Right cardiac atrium (tissue), 5 donors: ENCODE data around the gene CCDC175. TPM values are rescaled to one million over a fixed set of nuclear protein-coding genes. Genes with fewer than 3 reads are reported as not detected.

Source experiments
- ATAC-seq, 2 donors: fragments of 200-7000 bp; cut with Tn5 transposase; one replicate each; pipeline versions ENCODE4 v1.8.0 to v1.9.1; 2020; ENCODE audit warnings: moderate library complexity in 2 of 2, mild to moderate bottlenecking in 1 of 2
- DNase-seq, 3 donors: peaks; one replicate each; pipeline ENCODE4 v3.0.0-alpha.2; 2020
- H3K27ac ChIP-seq: one replicate; pipeline ENCODE4 v1.5.1; 2013; ENCODE audit warnings: mild to moderate bottlenecking, low read length, control low read depth, moderate library complexity
- H3K27me3 ChIP-seq: one replicate; pipeline ENCODE4 v1.6.1; 2013; ENCODE audit not compliant: control insufficient read depth, insufficient read depth
- H3K4me1 ChIP-seq: one replicate; pipeline ENCODE4 v1.6.1; 2013; ENCODE audit warnings: low read length; ENCODE audit not compliant: control insufficient read depth, insufficient read depth
- H3K4me3 ChIP-seq: one replicate; pipeline ENCODE4 v1.5.1; 2013; ENCODE audit warnings: low read length, control low read depth
- H3K9me3 ChIP-seq: one replicate; pipeline ENCODE4 v1.6.1; 2013; ENCODE audit warnings: low read length; ENCODE audit not compliant: control insufficient read depth
- WGBS: extraction: QIAGEN DNeasy Blood & Tissue Kit; methylation state at CpG from one replicate; pipeline ENCODE4 v1.1.7; 2013; 5-methylcytosine and 5-hydroxymethylcytosine counted together
- intact Hi-C, 4 donors: fragments of 100-400 bp; cut with DNase I; formaldehyde crosslinking; loops; one replicate each; pipeline versions ENCODE4 v1.11.0 to v1.14.0; 2022 to 2023
- polyA plus RNA-seq: library from polyadenylated mRNA; stranded (reverse); fragments of 200-250 nt; gene quantifications from one replicate; pipeline ENCODE4 v1.2.3, GENCODE V29; 2013
- total RNA-seq, 4 donors: library from RNA; stranded (reverse); fragmentation: NEBNext Ultra II Directional; extraction: Animal tissue kit (Norgen Biotek cat#: 25700); gene quantifications; one replicate each; pipeline ENCODE4 v1.2.1, GENCODE V29; 2021
- donor health status: healthy with polysubstance abuse.
- donor health status: DM: no; HTN: yes; CAD: no.
- donor health status: DM: no; HTN: no; CAD: no.
- donor health status: DM: no; HTN: yes; CAD: no; lungs with severe emphysema.
- donor health status: DM: yes; HTN: yes; CAD: no.

CCDC175 gene
- total and polyA plus RNA-seq, 5 donors = not detected

DNA sequence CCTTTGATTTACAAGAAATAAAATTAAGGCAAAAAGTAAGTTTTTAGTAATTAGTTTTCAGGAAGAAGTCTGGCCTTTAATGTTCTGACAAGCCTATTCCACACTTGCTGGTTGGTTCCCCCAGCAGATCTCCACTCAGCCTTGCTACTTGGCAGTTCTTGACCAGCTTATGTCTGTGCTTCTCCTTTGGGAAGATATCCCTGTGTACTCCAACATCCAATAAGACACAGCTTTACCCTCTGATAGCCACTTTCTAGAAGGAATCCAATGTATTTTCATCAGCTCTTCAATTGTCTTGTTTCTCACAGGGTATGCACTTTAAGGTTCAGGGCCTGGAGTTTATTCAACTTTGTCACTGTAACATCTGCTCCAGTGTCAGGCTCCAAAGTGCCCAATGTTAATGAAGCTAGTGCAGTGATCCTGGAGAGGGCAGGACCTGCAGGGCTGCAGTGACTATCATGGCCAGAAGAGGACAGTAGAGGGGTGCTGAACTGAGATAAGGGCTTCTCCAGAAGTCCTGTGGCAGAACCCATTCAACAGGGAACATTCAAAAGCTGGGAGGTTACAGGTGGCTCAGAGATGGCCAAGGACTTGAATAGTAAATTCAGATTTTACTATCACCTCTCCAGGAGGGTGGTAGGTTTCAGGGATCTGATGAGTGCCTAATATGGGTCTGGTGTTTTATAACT, 69.4 kb downstream of the CCDC175 start:
- DNase-seq = peak; percentile 22 to 61 (median 52)
- Histone ChIP-seq H3K9me3 (no peaks in the 10 kb centered on the region), H3K27ac (no peak overlapping the region), H3K4me1 (no peaks in the 10 kb centered on the region), H3K4me3 (no peak overlapping the region), H3K27me3 (no peaks in the 10 kb centered on the region)
- ATAC-seq = peak; percentile 64 to 80
- intact Hi-C loops = no loop called here

DNA sequence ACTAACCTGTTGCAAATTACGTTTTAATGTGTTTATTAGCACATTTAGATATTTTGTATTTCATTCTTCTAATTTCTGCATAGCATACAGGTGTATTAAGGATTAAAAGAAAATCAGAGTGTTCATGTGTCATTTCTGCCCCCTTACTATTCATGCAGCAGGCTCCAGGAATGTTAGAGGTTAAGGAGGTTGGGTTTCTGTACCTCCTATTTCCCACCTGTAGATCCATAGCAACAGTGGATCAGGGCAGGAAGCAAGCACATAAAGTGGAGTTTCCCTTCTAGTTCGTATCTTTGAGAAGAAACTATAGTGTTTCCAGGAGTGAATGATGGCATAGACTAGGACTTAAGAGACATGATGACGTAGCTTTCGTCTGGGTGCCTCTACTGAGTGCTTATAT, 73.4 kb downstream of the CCDC175 start:
- intact Hi-C loops = no loop called here
- ATAC-seq (no peak), DNase-seq (no peak)
- no peaks in the 10 kb centered on the region for H3K9me3 ChIP-seq
- WGBS = 76% methylated on average over 4 of the region's 4 CpGs
- H3K27me3 ChIP-seq = no peaks in the 10 kb centered on the region
- no peak overlapping the region for H3K27ac ChIP-seq
- H3K4me1 ChIP-seq = no peaks in the 10 kb centered on the region
- H3K4me3 ChIP-seq = no peak overlapping the region

DNA sequence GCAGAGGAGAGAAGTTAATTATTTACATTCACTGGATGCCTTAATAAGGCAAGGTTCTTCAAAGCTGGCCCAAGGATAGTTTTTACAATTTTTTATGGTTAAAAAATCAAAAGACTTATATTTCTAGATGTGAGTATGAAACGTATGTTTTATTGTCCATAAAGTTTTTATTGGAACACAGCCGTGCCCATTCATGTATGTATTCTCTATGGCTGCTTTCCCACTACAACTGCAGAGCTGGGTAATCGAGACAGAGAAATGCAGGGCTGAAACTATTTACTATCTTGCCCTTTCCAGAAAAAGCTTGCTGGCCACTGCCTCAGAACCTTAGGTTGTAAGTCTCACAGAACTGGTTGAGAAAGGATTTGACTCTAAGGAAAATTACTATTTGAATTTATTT, 75.9 kb downstream of the CCDC175 start:
- WGBS = 65% methylated on average over 3 of the region's 3 CpGs
- DNase-seq (no peak), ATAC-seq (no peak)
- no peak overlapping the region for H3K27ac ChIP-seq
- intact Hi-C loops = no loop called here
- H3K4me3 ChIP-seq = no peak overlapping the region
- no peaks in the 10 kb centered on the region for H3K9me3 ChIP-seq
- H3K27me3 ChIP-seq = no peaks in the 10 kb centered on the region
- H3K4me1 ChIP-seq = no peaks in the 10 kb centered on the region

DNA sequence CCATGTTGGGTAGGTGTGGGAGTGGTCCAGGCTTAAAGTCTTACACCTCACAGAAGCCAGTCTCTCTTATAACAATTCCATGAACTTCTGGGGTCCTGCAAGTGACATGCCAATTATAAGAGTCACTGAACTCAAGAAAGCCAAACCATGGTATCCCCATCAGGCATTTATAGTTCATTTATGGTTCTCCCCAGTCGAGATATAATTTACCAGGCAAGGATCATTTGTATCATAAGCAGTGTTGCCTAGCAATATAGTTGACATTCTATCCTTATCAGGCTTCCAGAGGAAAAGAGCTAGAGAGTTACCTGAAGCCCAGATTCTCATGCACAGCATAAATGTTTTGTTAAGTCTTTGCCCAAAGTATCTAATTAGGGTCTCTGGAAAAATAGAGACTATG, 84.2 kb downstream of the CCDC175 start:
- H3K9me3 ChIP-seq = no peaks in the 10 kb centered on the region
- peaks cover 4% of the 10 kb centered on the region for H3K4me1 ChIP-seq
- no peaks in the 10 kb centered on the region for H3K27me3 ChIP-seq
- WGBS = 49% methylated on average over 1 of the region's 1 CpG
- no peak overlapping the region for H3K27ac ChIP-seq
- ATAC-seq (no peak), DNase-seq (no peak)
- H3K4me3 ChIP-seq = no peak overlapping the region
- intact Hi-C loops = no loop called here

DNA sequence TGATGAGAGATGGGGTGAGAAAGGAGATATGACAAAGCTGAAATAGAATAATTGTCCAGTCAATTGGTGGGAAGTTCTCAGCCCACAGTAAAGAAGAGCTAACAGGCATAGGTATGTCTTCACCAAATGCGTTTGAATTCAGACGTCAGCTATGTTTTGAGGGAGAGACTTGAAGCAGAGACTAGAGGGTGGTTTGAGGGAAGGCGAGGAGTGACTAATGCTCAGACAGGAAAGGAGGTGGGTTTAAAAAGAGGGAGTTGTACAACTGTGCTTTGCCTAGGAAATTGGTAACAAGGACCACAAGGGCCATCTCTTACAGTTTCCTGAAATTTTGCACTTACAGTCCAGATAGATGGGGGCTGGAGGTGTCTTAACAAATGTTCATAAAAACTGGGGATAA, 85.9 kb downstream of the CCDC175 start:
- no peaks in the 10 kb centered on the region for H3K27me3 ChIP-seq
- intact Hi-C loops = no loop called here
- H3K4me1 ChIP-seq = peaks cover 4% of the 10 kb centered on the region
- H3K9me3 ChIP-seq = no peaks in the 10 kb centered on the region
- no peak overlapping the region for H3K4me3 ChIP-seq
- WGBS = 83% methylated on average over 3 of the region's 3 CpGs
- no peak overlapping the region for H3K27ac ChIP-seq
- no peak for DNase-seq
- no peak for ATAC-seq

DNA sequence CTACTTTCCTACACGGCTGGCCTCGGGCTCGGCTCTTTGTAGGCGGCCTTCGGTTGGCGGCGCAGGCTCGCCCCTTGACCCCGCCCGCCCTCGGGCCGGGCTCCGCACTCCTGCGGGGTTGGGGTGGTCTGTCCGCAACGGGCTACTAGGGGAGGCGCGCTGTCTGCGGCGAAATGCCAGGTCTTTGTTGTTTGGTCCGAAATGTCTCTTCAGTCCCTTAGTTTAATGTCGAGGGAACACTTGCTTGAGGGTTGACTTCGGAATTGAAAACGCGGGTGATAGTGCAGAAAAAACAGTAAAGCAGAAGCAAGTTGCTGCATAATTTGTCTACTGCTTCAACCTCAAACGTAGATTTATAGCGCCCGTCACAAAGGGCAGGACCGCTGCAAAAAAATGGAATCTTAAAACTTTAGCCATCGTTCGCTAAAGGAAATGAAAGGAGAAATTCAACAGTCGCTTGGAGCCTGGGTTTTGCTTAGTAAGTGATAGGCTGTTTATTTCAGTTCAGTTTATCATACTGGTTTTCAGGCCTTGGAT, 91.9 kb downstream of the CCDC175 start:
- intact Hi-C loops = no loop called here
- Histone ChIP-seq H3K27ac (peak overlapping the region; percentile 86), H3K4me3 (peak overlapping the region; percentile 70), H3K27me3 (no peaks in the 10 kb centered on the region), H3K9me3 (no peaks in the 10 kb centered on the region), H3K4me1 (peaks cover 8% of the 10 kb centered on the region)
- WGBS = under 1% methylated on average over 32 of the region's 32 CpGs
- peak; percentile 75 to 76 for ATAC-seq
- no peak for DNase-seq

DNA sequence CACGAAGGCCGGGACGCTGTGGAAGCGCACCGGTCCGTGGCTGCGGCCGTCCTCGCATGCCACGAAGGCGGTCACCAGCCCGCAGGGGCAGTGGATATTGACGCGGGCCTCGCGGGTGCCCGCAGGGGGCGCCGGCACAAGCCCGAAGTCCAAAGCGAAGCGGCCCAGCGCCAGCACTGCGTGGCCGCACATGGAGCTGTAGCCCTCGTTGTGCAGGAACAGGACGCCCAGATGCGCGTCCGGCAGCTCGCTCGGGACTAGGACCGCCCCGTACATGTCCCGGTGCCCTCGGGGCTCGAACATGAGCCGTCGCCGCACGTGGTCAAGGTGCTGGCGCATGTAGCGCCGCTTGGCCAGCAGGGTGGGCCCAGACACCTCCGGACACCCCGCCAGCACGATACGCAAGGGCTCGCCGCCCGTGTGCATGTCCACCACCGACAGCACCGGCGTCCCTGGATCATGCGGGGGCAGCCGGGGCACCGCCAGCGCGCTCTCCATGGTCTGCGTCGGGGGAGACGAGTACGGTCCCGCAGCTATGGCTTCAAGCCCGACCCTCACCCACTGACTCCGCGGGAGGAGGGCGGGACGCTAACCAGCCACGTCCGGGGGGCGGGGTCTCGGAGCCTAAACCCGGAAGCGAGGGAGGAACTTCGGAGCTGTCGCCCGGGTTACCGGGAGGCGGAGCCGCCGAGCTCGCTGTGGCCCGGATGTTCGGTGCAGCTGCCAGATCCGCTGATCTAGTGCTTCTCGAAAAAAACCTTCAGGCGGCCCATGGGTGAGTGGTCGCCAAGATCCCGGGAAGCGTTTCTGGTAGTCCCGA, 92.6 kb downstream of the CCDC175 start, which contains the start of the genes JKAMP and L3HYPDH:
Gene JKAMP, plus strand, starts transcription at position 699 of the 820 bp plus-strand sequence. Its CDS starts 73 bp downstream, at position 772.
Gene L3HYPDH, minus strand, starts transcription at position 590 of the 820 bp plus-strand sequence. Its CDS starts 92 bp downstream, at position 498.
- Histone ChIP-seq H3K27me3 (no peaks in the 10 kb centered on the region), H3K4me3 (peak within 1 kb of the TSS; percentile 70), H3K27ac (peak within 1 kb of the TSS; percentile 86), H3K9me3 (no peaks in the 10 kb centered on the region), H3K4me1 (peaks cover 8% of the 10 kb centered on the region)
- intact Hi-C loops = no loop called here
- WGBS = under 1% methylated on average over 92 of the region's 92 CpGs
- ATAC-seq (peak; percentile 97 to 98), DNase-seq (peak; percentile 98 to 100 (median 99))

DNA sequence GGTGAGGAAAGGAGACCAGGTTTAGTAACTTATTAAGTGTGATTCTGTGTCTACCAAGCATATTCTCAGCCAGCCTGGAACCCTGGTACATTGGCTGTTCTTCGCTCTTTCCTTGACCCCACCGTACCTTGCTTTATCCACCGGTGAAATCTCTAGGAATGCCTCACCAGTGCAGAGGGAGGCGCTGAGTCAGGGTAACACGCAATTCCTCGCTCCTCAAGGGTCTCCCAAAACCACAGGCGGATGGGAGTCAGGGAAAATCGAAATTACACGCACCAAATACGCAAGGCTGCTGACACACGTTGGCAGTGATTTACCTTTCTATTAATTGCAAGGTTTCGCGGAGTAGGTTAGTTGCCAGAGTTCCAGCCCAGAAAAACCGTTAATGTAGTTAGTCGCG, 93.2 kb downstream of the CCDC175 start:
- Histone ChIP-seq H3K9me3 (no peaks in the 10 kb centered on the region), H3K27ac (peak overlapping the region; percentile 82), H3K4me1 (peaks cover 8% of the 10 kb centered on the region), H3K4me3 (peak overlapping the region; percentile 70), H3K27me3 (no peaks in the 10 kb centered on the region)
- DNase-seq (peak in 1 of 3 donors; percentile 33), ATAC-seq (peak; percentile 3 to 6)
- intact Hi-C loops = no loop called here
- 3% methylated on average over 16 of the region's 16 CpGs for WGBS

DNA sequence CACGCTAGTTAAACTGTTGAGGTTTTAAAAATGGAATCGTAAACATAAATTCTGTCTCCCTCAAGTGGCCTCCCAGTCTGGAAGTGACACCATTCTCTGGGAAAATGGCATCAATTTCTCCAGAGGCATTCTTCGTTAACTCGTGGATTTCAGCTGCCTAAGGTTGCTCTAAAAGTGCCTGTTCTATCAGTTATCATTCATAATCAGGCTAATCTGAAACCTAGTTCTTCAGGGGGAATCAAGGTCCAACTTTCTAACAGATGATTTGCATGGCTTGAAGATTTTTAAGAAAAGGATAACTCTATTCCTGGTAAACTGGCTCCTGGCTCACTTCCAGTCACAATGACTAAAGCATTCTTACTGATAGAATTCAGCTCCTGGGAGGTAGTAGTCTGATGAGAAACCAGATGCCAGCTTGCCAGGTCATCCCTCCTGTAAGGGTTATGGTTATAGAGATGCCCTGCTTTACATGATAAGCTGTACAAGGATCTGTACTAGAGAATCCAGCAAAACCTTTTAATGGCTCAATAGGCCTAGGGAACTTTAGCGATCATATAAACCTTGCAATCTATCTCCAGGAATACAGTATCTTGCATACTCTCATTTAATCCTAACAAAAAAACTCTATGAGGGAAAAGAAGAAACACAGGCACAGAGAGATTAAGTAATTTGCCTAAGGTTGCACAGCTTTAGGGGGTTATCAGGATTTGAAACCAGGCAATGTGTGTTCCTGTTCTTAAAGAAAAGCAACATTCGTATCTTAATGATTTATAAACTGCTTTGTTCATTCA, 93.9 kb downstream of the CCDC175 start:
- peak overlapping the region; percentile 70 for H3K4me3 ChIP-seq
- ATAC-seq (peak in 1 of 2 donors; percentile 6), DNase-seq (peak in 2 of 3 donors; percentile 28 to 32)
- H3K27ac ChIP-seq = peak overlapping the region; percentile 71
- WGBS = 35% methylated on average over 6 of the region's 6 CpGs
- no peaks in the 10 kb centered on the region for H3K9me3 ChIP-seq
- intact Hi-C loops = no loop called here
- H3K27me3 ChIP-seq = no peaks in the 10 kb centered on the region
- peaks cover 8% of the 10 kb centered on the region for H3K4me1 ChIP-seq

DNA sequence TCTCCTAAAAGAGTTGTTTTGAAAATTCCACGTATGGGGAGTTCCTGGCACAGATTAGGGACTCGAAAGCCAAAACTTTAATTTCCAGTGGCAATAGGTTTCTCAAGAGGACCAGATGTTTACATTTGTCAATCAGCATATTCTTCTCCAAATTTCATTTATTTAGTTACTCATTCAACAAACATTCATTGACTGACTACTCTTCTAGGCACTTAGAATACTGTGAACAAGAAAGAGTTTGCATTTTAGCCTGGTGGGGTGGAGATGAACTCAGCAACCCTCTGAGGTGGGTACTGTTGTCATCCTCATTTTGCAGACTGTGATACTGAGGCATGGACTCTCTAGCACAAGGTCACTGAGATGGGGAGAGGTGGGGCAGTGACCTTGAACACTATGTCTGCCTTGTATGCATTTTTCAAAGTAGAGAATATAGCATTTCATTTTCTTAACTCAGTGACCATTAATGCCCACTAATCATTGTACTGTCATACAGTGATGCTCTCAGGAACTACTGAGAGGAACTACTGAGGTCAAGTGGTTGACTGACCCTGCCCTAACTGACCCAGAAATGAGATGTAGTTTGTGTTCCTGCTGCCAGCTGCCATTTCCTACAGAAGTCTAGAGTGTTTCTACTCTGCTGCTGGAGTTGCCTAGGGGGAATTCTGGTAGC, 94.6 kb downstream of the CCDC175 start:
- Histone ChIP-seq H3K4me3 (peak overlapping the region; percentile 70), H3K9me3 (no peaks in the 10 kb centered on the region), H3K27me3 (no peaks in the 10 kb centered on the region), H3K27ac (peak overlapping the region; percentile 71), H3K4me1 (peaks cover 8% of the 10 kb centered on the region)
- WGBS = 57% methylated on average over 2 of the region's 2 CpGs
- DNase-seq (peak in 1 of 3 donors; percentile 20), ATAC-seq (no peak)
- intact Hi-C loops = no loop called here
